GM18858 (cell line): Measurements from ENCODE around the gene KLF15.

Experiments used
- ATAC-seq: cut with Tn5 transposase; IDR thresholded peaks from one replicate; pipeline ENCODE4 v1.9.1; 2021; ENCODE audit not compliant: unreplicated experiment

The KLF15 gene

GRCh38 chr3:126364130-126364695, 7.0 kb upstream of the KLF15 start:
- ATAC-seq, result no peak

- ATAC-seq, result no peak
Measured at GRCh38 chr3:126361211-126361610, 4.0 kb upstream of the KLF15 start.

GRCh38 chr3:126360714-126361060, 3.5 kb upstream of the KLF15 start:
- ATAC-seq, result no peak

- no peak for ATAC-seq
Measured at GRCh38 chr3:126360046-126360713, 3.0 kb upstream of the KLF15 start.

- no peak for ATAC-seq
Measured at GRCh38 chr3:126358816-126359181, 1.6 kb upstream of the KLF15 start.

GRCh38 chr3:126358038-126358815, 1.0 kb upstream of the KLF15 start:
- no peak for ATAC-seq

GRCh38 chr3:126356373-126357264, 589 bp downstream of the KLF15 start:
- no peak for ATAC-seq

- ATAC-seq, result no peak
Measured at GRCh38 chr3:126355777-126356372, 1.3 kb downstream of the KLF15 start.

GRCh38 chr3:126355251-126355650, 2.0 kb downstream of the KLF15 start:
- no peak for ATAC-seq

- ATAC-seq, result no peak
Measured at GRCh38 chr3:126354776-126355175, 2.4 kb downstream of the KLF15 start.

GRCh38 chr3:126353694-126354321, 3.4 kb downstream of the KLF15 start:
- ATAC-seq, result no peak

- no peak for ATAC-seq
Measured at GRCh38 chr3:126352476-126353454, 4.4 kb downstream of the KLF15 start.

- ATAC-seq, result no peak
Measured at GRCh38 chr3:126351771-126352475, 5.3 kb downstream of the KLF15 start.

- ATAC-seq, result no peak
Measured at GRCh38 chr3:126351086-126351770, 6.0 kb downstream of the KLF15 start.

GRCh38 chr3:126350502-126351085, 6.6 kb downstream of the KLF15 start:
- no peak for ATAC-seq

- ATAC-seq, result no peak
Measured at GRCh38 chr3:126349611-126350501, 7.4 kb downstream of the KLF15 start.

GRCh38 chr3:126349071-126349470, 8.1 kb downstream of the KLF15 start:
- no peak for ATAC-seq
